ENCODE results near the gene MT1H.
"Not testable (repeated sequence)": the region's sequence is repeated elsewhere in the genome, so short reads cannot be mapped to it uniquely, and the experiment has no call there.

The MT1H gene

DNA sequence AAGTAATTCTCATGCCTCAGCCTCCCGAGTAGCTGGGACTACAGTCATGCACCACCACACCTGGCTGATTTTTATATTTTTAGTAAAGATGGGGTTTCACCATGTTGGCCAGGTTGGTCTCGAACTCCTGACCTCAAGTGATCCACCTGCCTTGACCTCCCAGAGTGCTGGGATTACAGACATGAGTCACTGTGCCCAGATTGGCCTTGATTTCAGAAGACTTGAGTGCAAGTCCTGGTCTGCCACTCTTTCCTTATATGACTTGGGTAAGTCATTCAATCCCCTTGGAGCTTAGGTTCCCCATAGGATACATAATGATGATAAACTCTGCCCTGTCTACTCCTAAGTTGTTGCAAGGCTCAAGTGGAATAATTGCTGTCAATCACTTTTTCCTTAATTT, 47.9 kb downstream of the MT1H start:
- not testable (repeated sequence) for DNase-seq (ENCODE audit: low read depth in 1 of 2, low spot score in 1 of 2)

All from stimulated activated CD4-positive, alpha-beta T cell treated with anti-CD3 and anti-CD28 coated beads, Interleukin-15, amount 100 ng/mL, for 1 hour (primary cell).